ENCODE measurements around the gene TRMT112.
A peak's percentile ranks its signal among the peaks of the same experiment; 100 is the strongest.

TRMT112 gene

GRCh38 chr11:64268893-64269539 lies 48.3 kb downstream of the TRMT112 start:
- H3K9ac ChIP-seq (ENCODE audit: insufficient read length, low read depth) = peak overlapping the region; percentile 90
- H3K36me3 ChIP-seq (ENCODE audit: insufficient read depth, insufficient read length, low read length) = peaks cover 50% of the 10 kb centered on the region
- H3K4me1 ChIP-seq (ENCODE audit: insufficient read depth, insufficient read length) = peaks cover 17% of the 10 kb centered on the region
- no peak for DNase-seq (ENCODE audit: low read depth, low spot score)
- H3K27me3 ChIP-seq (ENCODE audit: insufficient read depth, insufficient read length) = no peaks in the 10 kb centered on the region
- H3K4me3 ChIP-seq (ENCODE audit: insufficient read length, low read depth) = peak overlapping the region; percentile 95
- no peaks in the 10 kb centered on the region for H3K9me3 ChIP-seq (ENCODE audit: insufficient read depth, low read length)
- TF ChIP-seq SUZ12 (IDR thresholded peaks at IDR 0.05; ENCODE audit: extremely low read depth, insufficient read depth, insufficient read length) (no peak), YY1 (IDR thresholded peaks at IDR 0.05; ENCODE audit: insufficient read depth, insufficient read length) (no peak), ZNF274 (IDR thresholded peaks at IDR 0.05; ENCODE audit: low read depth, low read length) (no peak)

GRCh38 chr11:64268025-64268892 lies 49.1 kb downstream of the TRMT112 start:
- TF ChIP-seq ZNF274 (IDR thresholded peaks at IDR 0.05; ENCODE audit: low read depth, low read length) (no peak), YY1 (IDR thresholded peaks at IDR 0.05; ENCODE audit: insufficient read depth, insufficient read length) (no peak), SUZ12 (IDR thresholded peaks at IDR 0.05; ENCODE audit: extremely low read depth, insufficient read depth, insufficient read length) (no peak)
- Histone ChIP-seq H3K9me3 (ENCODE audit: insufficient read depth, low read length) (no peaks in the 10 kb centered on the region), H3K4me3 (ENCODE audit: insufficient read length, low read depth) (peak overlapping the region; percentile 95), H3K9ac (ENCODE audit: insufficient read length, low read depth) (peak overlapping the region; percentile 90), H3K27me3 (ENCODE audit: insufficient read depth, insufficient read length) (no peaks in the 10 kb centered on the region), H3K4me1 (ENCODE audit: insufficient read depth, insufficient read length) (peaks cover 23% of the 10 kb centered on the region), H3K36me3 (ENCODE audit: insufficient read depth, insufficient read length, low read length) (peaks cover 55% of the 10 kb centered on the region)
- DNase-seq (ENCODE audit: low read depth, low spot score) = no peak

GRCh38 chr11:64267207-64267945 lies 50.0 kb downstream of the TRMT112 start:
- H3K4me3 ChIP-seq (ENCODE audit: insufficient read length, low read depth) = no peak overlapping the region
- peaks cover 55% of the 10 kb centered on the region for H3K36me3 ChIP-seq (ENCODE audit: insufficient read depth, insufficient read length, low read length)
- DNase-seq (ENCODE audit: low read depth, low spot score) = no peak
- TF ChIP-seq YY1 (IDR thresholded peaks at IDR 0.05; ENCODE audit: insufficient read depth, insufficient read length) = no peak
- no peak for TF ChIP-seq SUZ12 (IDR thresholded peaks at IDR 0.05; ENCODE audit: extremely low read depth, insufficient read depth, insufficient read length)
- no peak for TF ChIP-seq ZNF274 (IDR thresholded peaks at IDR 0.05; ENCODE audit: low read depth, low read length)
- H3K9me3 ChIP-seq (ENCODE audit: insufficient read depth, low read length) = no peaks in the 10 kb centered on the region
- H3K27me3 ChIP-seq (ENCODE audit: insufficient read depth, insufficient read length) = no peaks in the 10 kb centered on the region
- no peak overlapping the region for H3K9ac ChIP-seq (ENCODE audit: insufficient read length, low read depth)
- peaks cover 27% of the 10 kb centered on the region for H3K4me1 ChIP-seq (ENCODE audit: insufficient read depth, insufficient read length)

Measured in NT2/D1 (cell line).